ENCODE measurements around the gene CTXND1.

The CTXND1 gene

GRCh38 chr15:80179025-80179759 is 72.8 kb downstream of the CTXND1 start:
- DNase-seq = no peak

DNA sequence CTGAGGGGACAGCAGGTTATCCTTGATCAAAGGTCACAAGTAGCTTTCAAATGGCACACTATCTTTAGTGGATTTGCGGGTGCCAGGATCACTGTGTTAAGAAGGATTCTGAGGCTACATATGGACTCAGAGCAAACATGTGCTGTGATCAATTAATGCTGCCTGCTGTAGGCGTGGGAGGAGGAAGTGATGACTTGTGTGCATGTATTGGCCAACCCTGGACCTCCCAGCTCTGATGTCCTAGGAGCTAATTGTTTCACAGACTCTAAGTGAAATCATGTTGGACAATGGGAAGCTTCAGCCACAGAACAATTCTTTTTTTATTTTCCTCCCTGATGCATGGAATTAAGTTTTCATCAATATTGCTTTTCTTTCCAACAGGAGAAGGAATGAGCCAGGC is 74.9 kb downstream of the CTXND1 start:
- no peak for DNase-seq

DNA sequence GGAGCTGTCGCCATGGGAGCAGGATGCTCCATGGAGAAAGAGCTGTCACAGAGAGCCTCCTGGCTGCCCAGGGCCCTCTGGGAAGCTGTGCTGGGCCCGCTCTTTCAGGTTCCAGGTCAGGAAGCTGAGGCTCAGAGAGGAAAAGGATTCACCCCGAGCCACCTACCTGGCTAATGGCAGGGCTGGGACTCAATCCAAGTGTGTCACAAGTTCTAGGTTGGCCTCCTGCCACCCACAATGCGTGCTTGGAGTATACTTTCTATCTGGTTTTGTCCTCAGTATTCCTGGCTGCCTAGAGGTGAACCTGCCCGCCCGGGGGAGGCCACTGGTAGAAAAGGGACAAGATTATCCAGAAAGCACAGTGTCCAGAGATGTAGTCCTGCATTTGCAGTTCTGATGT is 75.6 kb downstream of the CTXND1 start:
- DNase-seq = no peak

- no peak for DNase-seq
Measured at GRCh38 chr15:80175436-80175835, 76.6 kb downstream of the CTXND1 start.

- no peak for DNase-seq
Measured at GRCh38 chr15:80174017-80174746, 77.8 kb downstream of the CTXND1 start.

DNA sequence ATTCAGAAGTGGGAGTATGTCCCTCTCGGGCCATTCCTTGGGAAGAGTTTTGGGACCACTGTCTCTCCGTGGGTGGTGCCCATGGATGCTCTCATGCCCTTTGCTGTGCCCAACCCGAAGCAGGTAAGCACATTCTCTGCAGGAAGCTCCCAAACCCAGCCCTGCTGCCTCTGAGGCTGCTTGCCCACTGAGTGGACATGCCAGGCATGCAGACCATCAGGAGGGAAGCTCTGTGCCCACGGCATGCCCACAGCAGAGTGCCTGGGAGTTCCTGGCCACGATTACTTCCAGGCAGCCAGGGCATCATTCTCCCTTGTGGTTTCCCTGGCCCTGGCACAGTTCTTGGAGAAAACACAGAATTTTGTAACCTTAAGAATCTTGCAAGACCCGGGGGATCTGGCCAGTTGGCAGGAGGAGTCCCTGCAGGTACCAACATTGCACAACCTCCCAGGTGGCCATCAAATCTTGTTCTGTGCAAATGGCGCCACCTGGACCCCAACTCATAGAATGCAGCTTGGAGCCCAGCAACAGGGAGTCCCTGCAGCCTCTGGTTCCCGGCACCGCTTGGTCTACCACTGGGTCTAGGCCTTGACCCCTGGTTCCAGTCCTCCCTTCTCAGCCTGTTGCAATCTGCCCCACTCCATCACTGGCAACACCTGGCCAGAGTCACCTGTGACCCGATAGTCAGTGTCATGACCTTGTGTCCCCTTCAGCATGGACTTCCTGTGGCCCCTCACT is 78.8 kb downstream of the CTXND1 start:
- DNase-seq = peak; percentile 82

- DNase-seq = no peak
Measured at GRCh38 chr15:80172401-80172800, 79.6 kb downstream of the CTXND1 start.

DNA sequence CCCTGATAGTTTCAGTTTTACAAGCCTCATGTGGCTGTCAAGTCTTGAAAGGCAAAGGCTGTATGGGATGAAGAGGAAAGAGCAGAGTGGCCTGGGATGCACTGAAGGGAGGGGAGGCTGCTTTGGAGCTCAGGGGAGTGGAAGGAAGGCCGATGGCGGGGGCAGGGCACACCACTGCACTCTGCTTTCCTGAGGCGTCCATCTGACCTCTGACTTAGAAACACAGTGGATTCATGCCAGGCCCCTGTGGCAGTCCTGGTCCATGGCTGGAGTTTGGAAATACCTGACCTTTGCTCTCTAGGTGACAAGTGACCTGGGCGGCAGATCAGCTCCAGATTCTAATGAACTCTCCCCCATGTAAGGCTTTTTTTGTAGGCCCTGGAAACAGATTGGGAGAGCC is 80.2 kb downstream of the CTXND1 start:
- no peak for DNase-seq

DNA sequence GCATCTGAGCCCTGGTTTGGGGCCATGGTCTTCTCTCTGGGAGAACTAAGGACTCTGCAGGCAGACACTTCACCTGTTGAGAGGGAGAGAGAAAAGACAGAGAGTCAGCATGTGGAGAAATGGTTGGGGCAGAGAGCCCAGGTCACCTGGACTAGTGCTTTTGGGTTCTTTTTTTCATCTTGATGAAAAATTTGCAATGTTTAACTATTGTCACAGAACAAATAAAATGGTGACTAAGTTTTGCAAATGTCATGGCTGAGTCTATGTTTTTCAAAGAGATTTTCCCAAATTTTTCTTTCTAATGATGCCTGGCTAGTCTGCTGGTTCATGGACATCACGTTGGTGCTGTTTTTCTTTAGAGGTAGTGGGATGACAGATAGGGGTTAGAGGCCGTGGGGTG is 81.4 kb downstream of the CTXND1 start:
- no peak for DNase-seq

- DNase-seq = no peak
Measured at GRCh38 chr15:80169768-80170357, 82.2 kb downstream of the CTXND1 start.

DNA sequence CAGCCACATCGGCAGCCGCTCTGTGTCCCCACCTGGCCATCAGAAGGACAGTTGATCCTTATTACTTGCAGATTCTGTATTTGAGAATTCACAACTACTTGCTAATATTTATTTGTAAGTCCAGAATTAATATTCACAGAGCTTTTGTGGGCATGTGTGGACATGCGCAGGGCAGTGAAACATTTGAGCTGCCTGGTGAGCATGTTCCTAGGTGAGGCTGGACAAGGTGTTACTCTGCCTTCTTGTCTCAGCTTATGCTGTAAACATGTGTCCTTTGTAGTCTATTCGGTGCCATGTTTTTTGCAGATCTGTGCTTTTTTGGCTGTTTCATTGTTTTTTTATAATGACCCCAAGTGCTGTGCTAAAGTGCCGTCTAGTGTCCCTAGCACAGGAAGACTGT is 83.6 kb downstream of the CTXND1 start:
- no peak for DNase-seq

DNA sequence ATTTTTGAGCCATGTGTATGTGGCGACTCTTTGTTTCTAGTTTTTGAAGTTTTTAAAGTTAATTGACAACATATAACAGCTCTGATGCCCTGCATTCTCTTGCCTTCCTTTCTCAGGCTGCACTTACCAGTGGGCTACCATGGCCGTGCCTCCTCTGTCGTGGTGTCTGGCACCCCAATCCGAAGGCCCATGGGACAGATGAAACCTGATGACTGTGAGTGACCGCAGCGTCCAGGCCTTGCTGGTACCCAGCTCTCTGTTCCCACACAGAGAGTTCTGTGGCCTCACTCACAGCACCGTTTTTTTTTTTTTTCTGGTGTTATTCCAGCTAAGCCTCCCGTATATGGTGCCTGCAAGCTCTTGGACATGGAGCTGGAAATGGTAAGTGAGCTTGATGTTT is 84.1 kb downstream of the CTXND1 start:
- no peak for DNase-seq

GRCh38 chr15:80163897-80164296 is 88.1 kb downstream of the CTXND1 start:
- DNase-seq = no peak

- DNase-seq = no peak
Measured at GRCh38 chr15:80163217-80163616, 88.8 kb downstream of the CTXND1 start.

- DNase-seq = no peak
Measured at GRCh38 chr15:80162059-80162554, 89.9 kb downstream of the CTXND1 start.

- no peak for DNase-seq
Measured at GRCh38 chr15:80161468-80162016, 90.5 kb downstream of the CTXND1 start.

DNA sequence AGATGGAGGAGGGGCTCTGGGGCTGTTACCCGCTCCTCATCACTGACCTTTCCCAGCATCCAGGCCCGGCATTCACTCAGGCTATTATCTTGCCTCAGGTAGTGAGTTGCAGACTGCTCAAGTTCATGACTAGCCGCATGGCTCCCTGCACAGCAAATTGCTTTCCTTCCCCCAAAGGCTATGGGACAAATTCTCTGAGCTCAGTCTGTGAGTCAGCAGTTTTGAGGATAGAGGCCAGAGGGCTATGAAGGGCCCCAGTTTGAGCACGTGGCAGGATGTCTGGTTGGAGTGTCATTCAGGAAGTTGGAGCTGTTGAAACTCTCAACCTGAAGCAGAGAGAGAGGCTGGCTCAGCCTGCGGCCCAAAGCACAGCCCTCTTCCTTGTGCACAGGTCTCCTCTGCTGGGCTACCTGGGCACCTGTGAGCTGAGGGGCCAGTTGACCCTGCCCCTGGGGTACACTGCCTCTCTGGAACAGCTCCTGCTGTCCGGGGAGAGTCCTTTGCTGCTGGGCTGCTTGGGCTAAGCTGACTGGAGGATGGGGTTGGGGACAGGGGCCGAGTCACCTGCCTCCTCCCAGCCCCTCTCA is 91.3 kb downstream of the CTXND1 start:
- peak; percentile 66 for DNase-seq

DNA sequence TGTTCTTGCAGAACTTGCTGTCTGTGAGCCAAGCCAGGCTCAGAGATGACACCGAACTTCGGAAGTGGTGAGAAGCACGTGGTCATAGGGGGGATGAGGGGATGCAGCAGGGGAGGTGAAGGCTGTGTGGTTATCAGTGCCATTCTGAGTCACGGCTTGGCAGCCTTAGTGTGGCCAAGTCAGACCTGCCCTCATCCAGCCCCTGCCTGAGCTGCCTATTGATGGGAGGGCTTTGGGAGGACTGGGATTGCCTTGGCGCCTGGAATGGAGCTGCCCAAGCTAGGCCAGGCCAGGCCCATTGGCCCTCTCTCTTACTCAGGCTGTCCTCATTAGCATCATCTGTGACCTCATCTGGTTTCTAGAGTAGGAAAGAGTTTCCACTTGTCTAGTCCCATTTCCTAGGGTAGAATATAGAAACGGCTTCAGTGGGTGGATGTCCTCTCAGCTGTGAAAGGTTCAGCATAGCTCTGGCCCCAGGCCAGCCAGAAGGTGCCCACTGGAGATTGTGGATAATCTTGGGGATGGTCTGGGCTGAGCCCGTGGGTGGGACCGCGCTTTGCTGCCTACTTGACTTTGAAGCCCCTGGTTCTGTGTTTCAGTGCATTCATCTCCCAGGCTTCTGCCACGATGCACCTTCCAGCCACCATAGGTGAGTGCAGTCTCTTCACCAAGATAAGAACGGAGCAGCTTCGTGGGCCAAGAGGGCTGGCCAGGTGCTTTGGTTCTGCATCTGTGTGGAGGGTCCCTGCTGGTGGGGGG is 92.0 kb downstream of the CTXND1 start:
- no peak for DNase-seq

GRCh38 chr15:80159301-80159700 is 92.7 kb downstream of the CTXND1 start:
- no peak for DNase-seq

DNA sequence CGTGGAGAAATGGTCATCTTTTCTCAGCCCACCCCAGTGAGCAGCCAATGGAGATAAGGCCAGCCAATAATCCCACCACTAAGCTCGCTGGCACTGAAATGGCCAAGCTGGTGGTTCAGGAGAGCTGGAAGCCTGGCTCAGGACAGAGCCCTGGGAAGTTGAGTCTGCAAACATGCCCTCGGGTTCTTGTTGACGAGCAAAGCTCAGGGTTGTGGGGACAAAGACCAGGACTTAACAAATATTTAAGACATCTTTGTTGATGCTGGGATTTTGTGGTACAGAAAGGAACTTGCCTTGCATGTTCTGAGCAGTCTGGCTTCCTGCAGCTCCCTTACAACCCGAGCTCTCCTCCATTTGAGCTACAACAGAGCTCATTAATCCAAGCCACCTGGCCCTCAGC is 94.8 kb downstream of the CTXND1 start:
- no peak for DNase-seq

- DNase-seq = no peak
Measured at GRCh38 chr15:80156176-80156720, 95.8 kb downstream of the CTXND1 start.
